HG03521 (cell line): Measurements from ENCODE around the gene RIPK1.
A peak's percentile ranks its signal among the peaks of the same experiment; 100 is the strongest.

Source experiments
- ATAC-seq: cut with Tn5 transposase; IDR thresholded peaks from one replicate; pipeline ENCODE4 v1.9.1; 2021; ENCODE audit warnings: mild to moderate bottlenecking, moderate library complexity; ENCODE audit not compliant: unreplicated experiment

RIPK1 gene

DNA sequence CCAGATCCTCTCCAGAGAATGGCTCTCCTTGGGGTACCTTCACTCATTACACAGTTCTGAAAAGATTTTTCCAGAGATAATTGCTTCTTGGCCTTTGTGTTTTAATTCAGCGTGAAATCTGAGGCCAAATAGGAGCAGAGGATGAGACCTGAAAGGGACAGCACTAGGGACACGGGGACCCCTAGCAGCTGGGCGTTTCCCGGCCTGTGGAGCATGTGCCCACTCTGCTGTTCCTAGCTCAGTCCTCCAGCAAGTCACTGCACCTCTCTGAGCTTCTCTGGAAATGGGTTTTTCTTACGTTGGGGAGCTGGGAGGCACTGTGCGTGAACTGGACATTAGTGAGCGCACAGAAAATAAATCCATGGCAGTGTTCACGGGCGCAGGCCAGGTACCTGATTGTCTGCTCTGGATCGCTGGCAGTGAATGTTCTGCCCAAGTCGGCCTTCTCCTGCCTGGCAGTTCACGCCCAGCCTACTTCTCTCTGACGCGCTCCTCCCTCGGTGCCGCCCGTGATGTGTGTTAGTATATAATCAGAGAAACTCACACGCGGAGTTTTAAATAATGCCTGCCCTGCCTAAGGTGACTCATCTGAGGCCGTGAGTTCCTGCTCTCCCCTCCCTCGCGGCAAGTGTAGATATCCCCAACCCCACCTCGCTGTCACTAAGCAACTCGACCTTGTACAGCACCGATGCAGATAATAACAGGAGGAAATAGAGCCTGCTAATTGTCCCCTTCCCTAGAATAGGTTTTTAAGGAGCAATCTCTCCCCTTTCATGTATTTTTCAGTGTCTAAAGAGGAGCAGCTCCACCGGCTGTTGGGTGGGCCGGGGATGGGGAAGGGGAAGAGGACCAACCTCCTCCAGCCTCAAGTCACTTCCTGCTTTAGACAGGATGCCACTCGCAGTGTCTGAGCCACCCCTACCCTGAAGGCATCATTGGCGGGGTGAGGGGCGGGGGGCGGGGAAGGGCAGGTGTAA lies 91.8 kb downstream of the RIPK1 start:
- no peak for ATAC-seq

DNA sequence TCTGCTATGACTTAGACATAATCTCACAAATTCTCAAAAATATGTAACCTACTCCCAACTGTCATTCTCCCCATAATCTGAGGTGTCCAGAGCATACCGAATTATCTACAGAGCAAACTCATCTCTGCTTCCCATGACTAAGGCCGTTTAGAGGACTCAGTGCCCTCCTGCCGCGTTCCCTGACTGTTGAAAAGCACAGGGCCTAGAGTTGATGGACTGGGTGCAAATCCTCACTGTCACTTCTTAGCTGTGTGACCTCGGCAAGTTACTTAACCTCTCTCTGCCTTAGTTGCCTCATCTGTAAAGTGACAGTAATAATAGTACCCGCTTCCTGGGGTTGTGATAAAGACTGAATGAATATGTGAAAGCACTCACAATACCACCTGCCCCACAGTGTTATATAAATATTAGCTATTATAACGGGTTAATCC lies 93.8 kb downstream of the RIPK1 start:
- ATAC-seq = no peak

DNA sequence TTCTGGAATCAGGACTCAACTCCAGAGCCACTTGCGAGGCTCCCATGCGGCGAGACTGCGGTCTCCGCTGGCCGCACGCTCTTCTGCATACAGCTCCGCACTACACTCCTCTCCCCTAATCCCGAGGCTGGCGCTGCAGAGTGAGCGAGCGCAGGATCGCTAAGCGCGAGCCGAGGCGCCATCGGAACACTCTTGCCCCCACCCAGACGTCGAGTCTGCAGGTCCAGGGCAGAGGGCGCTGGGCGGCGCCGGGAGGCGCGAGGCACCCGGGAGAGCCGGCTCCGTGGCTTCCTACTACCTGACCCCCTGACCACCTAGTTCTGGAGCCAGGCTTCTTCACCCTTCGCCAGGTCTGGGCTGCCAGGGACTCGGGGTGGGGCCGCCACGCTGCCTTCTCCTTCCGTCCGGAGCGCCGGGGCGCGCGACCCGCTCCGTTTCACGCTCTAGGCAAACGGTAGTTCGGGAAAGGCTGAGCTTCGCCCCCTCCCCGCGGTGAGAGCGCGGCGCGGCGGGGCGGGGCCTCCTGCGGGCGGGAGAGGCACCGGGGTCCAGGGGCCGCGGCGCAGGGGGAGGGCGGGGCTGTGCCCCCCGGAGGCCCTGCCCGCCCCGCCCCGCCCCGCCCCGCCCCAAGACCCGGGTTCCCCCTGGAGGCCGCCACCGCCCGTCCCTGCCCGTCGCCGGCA lies 94.4 kb downstream of the RIPK1 start:
- ATAC-seq = peak; percentile 50

DNA sequence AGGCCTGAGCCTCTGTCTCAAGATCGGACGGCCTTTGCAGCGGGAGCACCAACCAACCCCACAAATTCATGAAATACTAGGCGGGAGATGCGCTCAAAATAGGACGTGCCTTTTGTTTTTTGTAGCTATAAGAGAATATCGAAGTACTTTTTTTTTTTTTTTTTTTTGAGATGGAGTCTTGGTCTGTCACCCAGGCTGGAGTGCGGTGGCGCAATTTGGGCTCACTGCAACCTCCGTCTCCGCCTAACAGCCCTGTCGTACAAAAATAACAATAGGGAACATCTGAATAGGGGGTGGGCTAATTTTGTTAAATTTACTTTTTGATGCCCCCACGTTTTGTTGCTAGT lies 94.9 kb downstream of the RIPK1 start:
- no peak for ATAC-seq

DNA sequence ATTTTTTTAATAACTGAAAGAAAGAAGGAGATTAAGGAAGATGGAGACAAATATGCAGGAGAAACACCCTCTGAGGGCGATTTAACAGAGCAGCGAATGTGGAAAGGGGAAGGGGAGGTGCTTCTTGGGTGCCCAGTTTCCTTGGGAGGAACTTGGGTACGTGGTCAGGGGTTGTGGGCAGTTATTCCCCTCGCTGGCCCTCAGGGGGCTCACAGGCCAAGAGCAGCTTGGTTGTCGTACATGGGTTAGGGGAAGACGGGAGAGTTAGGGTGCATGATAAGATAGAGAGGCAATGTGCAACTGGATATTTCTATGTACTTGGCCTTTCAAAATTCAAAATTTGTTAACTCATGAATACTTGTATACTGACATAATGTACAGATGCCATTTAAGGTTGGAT lies 96.1 kb downstream of the RIPK1 start:
- no peak for ATAC-seq
